OCI-LY1 (cell line): ENCODE data around the gene IAH1.

Experiments used
- H2AFZ ChIP-seq: fragments of 200-600 bp; sonication (generic), shearing (Covaris generic); 2 replicates; pipeline ENCODE4 v1.6.0; 2014; ENCODE audit warnings: antibody characterized with exemption, mild to moderate bottlenecking, low read length
- H3F3A ChIP-seq: fragments of 200-600 bp; sonication (generic), shearing (Covaris generic); 2 replicates; pipeline ENCODE4 v1.6.0; 2014; ENCODE audit warnings: mild to moderate bottlenecking, antibody characterized with exemption, low read length, moderate library complexity; ENCODE audit not compliant: insufficient read depth
- H3K27ac ChIP-seq: fragments of 200-600 bp; sonication (generic); 2 replicates; pipeline ENCODE4 v1.5.1; 2014; ENCODE audit warnings: low read length, mixed run types, mild to moderate bottlenecking, low read depth; ENCODE audit not compliant: poor library complexity, severe bottlenecking
- H3K27me3 ChIP-seq: fragments of 200-600 bp; sonication (generic); 2 replicates; pipeline ENCODE4 v1.6.0; 2014; ENCODE audit warnings: antibody characterized with exemption, mild to moderate bottlenecking, low read length, moderate library complexity; ENCODE audit not compliant: insufficient read depth
- H3K36me3 ChIP-seq: fragments of 200-600 bp; sonication (generic); 2 replicates; pipeline ENCODE4 v1.6.1; 2014; ENCODE audit warnings: mild to moderate bottlenecking, antibody characterized with exemption, low read length, moderate library complexity, mixed read lengths; ENCODE audit not compliant: insufficient read depth
- H3K4me1 ChIP-seq: fragments of 200-600 bp; sonication (generic); 2 replicates; pipeline ENCODE4 v1.5.1; 2014; ENCODE audit warnings: mild to moderate bottlenecking, low read length, moderate library complexity; ENCODE audit not compliant: insufficient read depth, severe bottlenecking
- H3K4me2 ChIP-seq: fragments of 200-600 bp; sonication (generic), shearing (Covaris generic); 2 replicates; pipeline ENCODE4 v1.6.1; 2014; ENCODE audit warnings: low read length
- H3K4me3 ChIP-seq: fragments of 200-600 bp; sonication (generic); 2 replicates; pipeline ENCODE4 v1.5.1; 2014; ENCODE audit warnings: low read length, low read depth, mild to moderate bottlenecking, mixed read lengths; ENCODE audit not compliant: poor library complexity, severe bottlenecking
- H3K79me2 ChIP-seq: fragments of 200-600 bp; shearing (Covaris generic); 2 replicates; pipeline ENCODE4 v1.6.1; 2016; ENCODE audit warnings: mixed run types, low read length, mixed read lengths; ENCODE audit not compliant: insufficient read depth
- H3K9ac ChIP-seq: fragments of 200-600 bp; sonication (generic), shearing (Covaris generic); 2 replicates; pipeline ENCODE4 v1.6.1; 2014; ENCODE audit warnings: mild to moderate bottlenecking, low read length, mixed read lengths
- H3K9me2 ChIP-seq: fragments of 200-600 bp; sonication (generic), shearing (Covaris generic); 2 replicates; pipeline ENCODE4 v1.6.1; 2014; ENCODE audit warnings: low read depth, mild to moderate bottlenecking, low read length, mixed read lengths
- H3K9me3 ChIP-seq: fragments of 200-600 bp; shearing (Covaris generic); 2 replicates; pipeline ENCODE4 v1.6.1; 2014; ENCODE audit warnings: low read length, mixed read lengths
- H4K20me1 ChIP-seq: fragments of 200-600 bp; sonication (generic), shearing (Covaris generic); 2 replicates; pipeline ENCODE4 v1.6.0; 2016; ENCODE audit warnings: mild to moderate bottlenecking, low read length; ENCODE audit not compliant: insufficient read depth
- CTCF ChIP-seq: fragments of 200-600 bp; sonication (generic), shearing (Covaris generic); IDR thresholded peaks from 2 replicates; pipeline ENCODE4 v1.5.1; 2017; ENCODE audit warnings: mild to moderate bottlenecking, antibody characterized with exemption, low read length, moderate library complexity, mixed read lengths
- EZH2 ChIP-seq: fragments of 200-600 bp; sonication (generic), shearing (Covaris generic); IDR thresholded peaks from 2 replicates; pipeline ENCODE4 v1.8.0; 2017; ENCODE audit warnings: borderline replicate concordance, mixed run types, mild to moderate bottlenecking, antibody characterized with exemption, low read length, moderate library complexity, mixed read lengths

The IAH1 gene

GRCh38 chr2:9472511-9472910, 1.8 kb upstream of the IAH1 start:
- H3K4me3 ChIP-seq: no peak overlapping the region
- H3K27ac ChIP-seq: peak overlapping the region; percentile 61
- no peaks in the 10 kb centered on the region for H3K9me2 ChIP-seq
- no peaks in the 10 kb centered on the region for H3K79me2 ChIP-seq
- H2AFZ ChIP-seq: no peak overlapping the region
- H3K27me3 ChIP-seq: no peaks in the 10 kb centered on the region
- no peaks in the 10 kb centered on the region for H3F3A ChIP-seq
- no peak overlapping the region for H3K4me2 ChIP-seq
- no peak overlapping the region for H3K9ac ChIP-seq
- no peak for TF ChIP-seq CTCF
- TF ChIP-seq EZH2: no peak
- peaks cover 16% of the 10 kb centered on the region for H3K4me1 ChIP-seq
- 0 out of 2 replicates have a peak, but pooled peaks cover 2% of the 10 kb centered on the region for H3K9me3 ChIP-seq
- H3K36me3 ChIP-seq: peaks cover 59% of the 10 kb centered on the region
- no peaks in the 10 kb centered on the region for H4K20me1 ChIP-seq

GRCh38 chr2:9473308-9473984, 905 bp upstream of the IAH1 start:
- H3K79me2 ChIP-seq: no peaks in the 10 kb centered on the region
- H3K9me3 ChIP-seq: 0 out of 2 replicates have a peak, but pooled peaks cover 2% of the 10 kb centered on the region
- H3K4me3 ChIP-seq: peak overlapping the region; percentile 69
- peak overlapping the region; percentile 75 for H3K9ac ChIP-seq
- H3F3A ChIP-seq: no peaks in the 10 kb centered on the region
- peaks cover 26% of the 10 kb centered on the region for H3K4me1 ChIP-seq
- peak; percentile 24; the same call in 1 of the 2 replicates for TF ChIP-seq CTCF
- no peak for TF ChIP-seq EZH2
- no peak overlapping the region for H2AFZ ChIP-seq
- H4K20me1 ChIP-seq: no peaks in the 10 kb centered on the region
- no peaks in the 10 kb centered on the region for H3K27me3 ChIP-seq
- peaks cover 63% of the 10 kb centered on the region for H3K36me3 ChIP-seq
- H3K9me2 ChIP-seq: no peaks in the 10 kb centered on the region
- peak overlapping the region; percentile 61 for H3K27ac ChIP-seq
- peak overlapping the region; percentile 79 for H3K4me2 ChIP-seq

DNA sequence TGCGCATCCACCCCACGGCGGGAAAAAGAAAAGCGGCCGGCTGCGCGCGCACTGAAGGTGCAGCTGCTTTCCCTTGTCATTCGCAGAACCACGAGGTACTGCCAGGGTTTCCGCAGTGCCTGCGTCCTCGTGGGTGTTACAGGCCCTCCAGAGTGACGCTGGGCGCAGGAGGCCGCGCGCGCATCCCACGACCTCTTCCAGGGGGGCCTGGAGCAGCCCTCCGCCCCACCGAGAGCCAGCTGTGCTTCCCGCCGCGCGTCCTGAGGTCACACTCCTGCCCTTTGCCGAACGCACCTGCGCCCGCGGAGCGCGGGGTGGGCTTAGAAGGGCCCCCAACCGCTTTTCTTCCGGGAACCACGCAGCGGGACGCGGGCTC, 378 bp upstream of the IAH1 start:
- no peaks in the 10 kb centered on the region for H3K79me2 ChIP-seq
- TF ChIP-seq CTCF (no peak), EZH2 (no peak)
- peak overlapping the region; percentile 79 for H3K4me2 ChIP-seq
- peak overlapping the region; percentile 75 for H3K9ac ChIP-seq
- H3K9me3 ChIP-seq: 0 out of 2 replicates have a peak, but pooled peaks cover 2% of the 10 kb centered on the region
- H3K27ac ChIP-seq: peak overlapping the region; percentile 61
- H3K4me1 ChIP-seq: peaks cover 29% of the 10 kb centered on the region
- no peaks in the 10 kb centered on the region for H3K27me3 ChIP-seq
- H3K9me2 ChIP-seq: no peaks in the 10 kb centered on the region
- no peak overlapping the region for H2AFZ ChIP-seq
- peaks cover 64% of the 10 kb centered on the region for H3K36me3 ChIP-seq
- H3K4me3 ChIP-seq: peak overlapping the region; percentile 69
- H3F3A ChIP-seq: no peaks in the 10 kb centered on the region
- no peaks in the 10 kb centered on the region for H4K20me1 ChIP-seq
